Panc1 (cell line): Measurements from ENCODE around the gene GUCY2C. TPM values are rescaled to one million over a fixed set of nuclear protein-coding genes. Genes with fewer than 3 reads are reported as not detected.

Experiments used
- ATAC-seq: fragments of 200-7000 bp; cut with Tn5 transposase; 2 replicates; pipeline ENCODE4 v1.9.1; 2020; ENCODE audit warnings: mild to moderate bottlenecking, moderate library complexity
- BruUV-seq: library from RNA; stranded (reverse); fragments of 400-500 nt; replicated peaks from 2 replicates; lab custom pipeline; 2021; lab: Mats Ljungman, UMichigan
- CTCF ChIA-PET: fragments of 300-600 bp; sonication (Branson Sonifier 250); formaldehyde crosslinking; loops from one replicate; lab custom pipeline; 2022; ENCODE audit warnings: antibody characterized with exemption; lab: Charles Lee
- POLR2A ChIA-PET: fragments of 300-600 bp; sonication (Branson Sonifier 250); formaldehyde crosslinking; loops from one replicate; lab custom pipeline; 2022; ENCODE audit warnings: antibody characterized with exemption; lab: Charles Lee
- DNase-seq: peaks from one replicate; pipeline ENCODE4 v3.0.0-alpha.2; 2010; ENCODE audit warnings: low read depth, low spot score
- H3K27ac ChIP-seq: 2 replicates; pipeline ENCODE4 v1.5.1; 2011; ENCODE audit warnings: mild to moderate bottlenecking, low read length, inconsistent platforms
- H3K27me3 ChIP-seq: fragments of 200-500 bp; sonication (Bioruptor generic); 2 replicates; pipeline ENCODE4 v1.6.0; 2014; ENCODE audit warnings: low read length, inconsistent platforms; ENCODE audit not compliant: control insufficient read depth, insufficient read depth
- H3K36me3 ChIP-seq: fragments of 200-500 bp; sonication (Bioruptor generic); 2 replicates; pipeline ENCODE4 v1.5.1; 2014; ENCODE audit warnings: inconsistent platforms, mild to moderate bottlenecking, low read length, moderate library complexity; ENCODE audit not compliant: control insufficient read depth, insufficient read depth
- H3K4me1 ChIP-seq: 2 replicates; pipeline ENCODE4 v1.5.1; 2011; ENCODE audit warnings: inconsistent platforms, mild to moderate bottlenecking, low read length, moderate library complexity; ENCODE audit not compliant: control insufficient read depth, insufficient read depth
- H3K4me3 ChIP-seq, 2 experiments: 2 replicates each; pipeline ENCODE4 v1.5.1; 2011 to 2012; ENCODE audit warnings: low read depth in 2 of 2, low read length in 2 of 2, mild to moderate bottlenecking in 2 of 2, inconsistent platforms in 1 of 2, moderate library complexity in 1 of 2
- H3K9me3 ChIP-seq: fragments of 200-500 bp; sonication (Bioruptor generic); 2 replicates; pipeline ENCODE4 v1.5.1; 2014; ENCODE audit warnings: low read depth, mild to moderate bottlenecking, inconsistent platforms, low read length, moderate library complexity; ENCODE audit not compliant: control insufficient read depth, insufficient read depth
- CTCF ChIP-seq: fragments of 450-650 bp; IDR thresholded peaks from 2 replicates; pipeline ENCODE4 v1.5.1; 2017; ENCODE audit warnings: mild to moderate bottlenecking
- POLR2AphosphoS5 ChIP-seq: IDR thresholded peaks from 2 replicates; pipeline ENCODE4 v1.6.1; 2012; ENCODE audit warnings: mild to moderate bottlenecking, low read depth, low read length, moderate library complexity
- REST ChIP-seq, 2 experiments: IDR thresholded peaks; 2 replicates each; pipeline ENCODE4 v1.6.1; 2011 to 2012; ENCODE audit warnings: low read depth in 2 of 2, control low read depth in 1 of 2, low read length in 1 of 2, mild to moderate bottlenecking in 1 of 2, moderate library complexity in 1 of 2; ENCODE audit not compliant: insufficient read depth in 1 of 2
- SIN3A ChIP-seq: IDR thresholded peaks from 2 replicates; pipeline ENCODE4 v1.6.1; 2012; ENCODE audit warnings: low read depth, mild to moderate bottlenecking, low read length, moderate library complexity, borderline replicate concordance; ENCODE audit not compliant: insufficient read depth
- TCF7L2 ChIP-seq: IDR thresholded peaks from 2 replicates; pipeline ENCODE4 v1.6.1; 2011; ENCODE audit warnings: mild to moderate bottlenecking, low read depth, low read length, inconsistent platforms
- in situ Hi-C: cut with HindIII; loops from 2 replicates; pipeline ENCODE4 v1.10.0; 2016; ENCODE audit warnings: low sequenced_read_pairs, low pct_unique_long_range_greater_than_20kb
- intact Hi-C: fragments of 100-400 bp; cut with micrococcal nuclease; formaldehyde crosslinking; loops from one replicate; pipeline ENCODE4 v1.10.0; 2022; ENCODE audit not compliant: unreplicated experiment
- total RNA-seq: library from RNA; stranded (reverse); gene quantifications from one replicate; pipeline ENCODE4 v1.2.1, GENCODE V29; 2021; ENCODE audit not compliant: unreplicated experiment

GUCY2C gene
- total RNA-seq, 1 experiment from 2014 or later: 0.13 TPM

- ATAC-seq: no peak
- CTCF ChIA-PET: no interaction called here
- in situ Hi-C loops: no loop called here
- Histone ChIP-seq H3K27ac (no peak overlapping the region), H3K4me1 (no peaks in the 10 kb centered on the region), H3K27me3 (no peaks in the 10 kb centered on the region; the same call in 1 of the 2 replicates), H3K36me3 (no peaks in the 10 kb centered on the region), H3K4me3 (no peak overlapping the region), H3K9me3 (no peaks in the 10 kb centered on the region)
- intact Hi-C loops: no loop called here
- TF ChIP-seq POLR2AphosphoS5 (no peak), CTCF (no peak), TCF7L2 (no peak), REST (IDR thresholded peaks at IDR 0.05; ENCODE audit: insufficient read depth in 1 of 2, low read depth in 2 of 2, low read length in 1 of 2) (no peak), SIN3A (no peak)
- no peak for DNase-seq
- BruUV-seq: no TSS peak
- POLR2A ChIA-PET: no interaction called here
These were observed 27.8 kb downstream of the GUCY2C start for GRCh38 chr12:14668591-14668990.

- DNase-seq (no peak), ATAC-seq (no peak)
- Histone ChIP-seq H3K27ac (no peak overlapping the region), H3K9me3 (no peaks in the 10 kb centered on the region), H3K4me3 (no peak overlapping the region), H3K4me1 (no peaks in the 10 kb centered on the region), H3K27me3 (no peaks in the 10 kb centered on the region), H3K36me3 (no peaks in the 10 kb centered on the region)
- POLR2A ChIA-PET: interaction anchor here (0.7 kb wide), 1 partner anchor 106 kb away, joined by 7 read pairs; no protein-coding TSS in a partner anchor
- BruUV-seq: no TSS peak
- TF ChIP-seq CTCF (no peak), REST (IDR thresholded peaks at IDR 0.05; ENCODE audit: insufficient read depth in 1 of 2, low read depth in 2 of 2, low read length in 1 of 2) (no peak), POLR2AphosphoS5 (no peak), TCF7L2 (no peak), SIN3A (no peak)
- CTCF ChIA-PET: no interaction called here
- in situ Hi-C loops (no loop called here), intact Hi-C loops (no loop called here)
These were observed 30.7 kb downstream of the GUCY2C start for GRCh38 chr12:14665354-14666348.
